Neural cell (in vitro differentiated cells): Measurements from ENCODE around the gene RAD23B.

Source experiments
- CTCF ChIP-seq: fragments of 450-650 bp; IDR thresholded peaks from 2 replicates; pipeline ENCODE4 v1.5.1; 2014; ENCODE audit warnings: antibody characterized with exemption, mild to moderate bottlenecking, moderate library complexity; ENCODE audit not compliant: poor library complexity, severe bottlenecking
- EZH2 ChIP-seq: fragments of 200-600, 300-800 bp; shearing (Covaris generic), sonication (generic); IDR thresholded peaks from 2 replicates; pipeline ENCODE4 v1.6.1; 2014; ENCODE audit warnings: antibody characterized with exemption, low read length, borderline replicate concordance, mild to moderate bottlenecking; ENCODE audit not compliant: insufficient read depth, poor library complexity, severe bottlenecking
- MXI1 ChIP-seq: fragments of 450-650 bp; conservative IDR thresholded peaks from 2 replicates; pipeline ENCODE4 v1.6.1; 2014; ENCODE audit warnings: antibody characterized with exemption, mild to moderate bottlenecking; ENCODE audit not compliant: poor library complexity, severe bottlenecking
- POLR2AphosphoS5 ChIP-seq: IDR thresholded peaks from 2 replicates; pipeline ENCODE4 v1.6.1; 2012

- no peak for TF ChIP-seq CTCF
- no peak for TF ChIP-seq EZH2
- no peak for TF ChIP-seq MXI1
- TF ChIP-seq POLR2AphosphoS5, result no peak
These were observed 54.9 kb downstream of the RAD23B start for GRCh38 chr9:107337676-107338590.
